ENCODE measurements around the gene SIN3A. TPM values are rescaled to one million over a fixed set of nuclear protein-coding genes. Genes with fewer than 3 reads are reported as not detected.
A peak's percentile ranks its signal among the peaks of the same experiment; 100 is the strongest.

The SIN3A gene
- total and polyA plus RNA-seq, 9 of the 15 experiments (the other 6 are each of a cell fraction or from before 2014, with no cell fraction given), result 11.1 to 70.3 (median 25.3) TPM

DNA sequence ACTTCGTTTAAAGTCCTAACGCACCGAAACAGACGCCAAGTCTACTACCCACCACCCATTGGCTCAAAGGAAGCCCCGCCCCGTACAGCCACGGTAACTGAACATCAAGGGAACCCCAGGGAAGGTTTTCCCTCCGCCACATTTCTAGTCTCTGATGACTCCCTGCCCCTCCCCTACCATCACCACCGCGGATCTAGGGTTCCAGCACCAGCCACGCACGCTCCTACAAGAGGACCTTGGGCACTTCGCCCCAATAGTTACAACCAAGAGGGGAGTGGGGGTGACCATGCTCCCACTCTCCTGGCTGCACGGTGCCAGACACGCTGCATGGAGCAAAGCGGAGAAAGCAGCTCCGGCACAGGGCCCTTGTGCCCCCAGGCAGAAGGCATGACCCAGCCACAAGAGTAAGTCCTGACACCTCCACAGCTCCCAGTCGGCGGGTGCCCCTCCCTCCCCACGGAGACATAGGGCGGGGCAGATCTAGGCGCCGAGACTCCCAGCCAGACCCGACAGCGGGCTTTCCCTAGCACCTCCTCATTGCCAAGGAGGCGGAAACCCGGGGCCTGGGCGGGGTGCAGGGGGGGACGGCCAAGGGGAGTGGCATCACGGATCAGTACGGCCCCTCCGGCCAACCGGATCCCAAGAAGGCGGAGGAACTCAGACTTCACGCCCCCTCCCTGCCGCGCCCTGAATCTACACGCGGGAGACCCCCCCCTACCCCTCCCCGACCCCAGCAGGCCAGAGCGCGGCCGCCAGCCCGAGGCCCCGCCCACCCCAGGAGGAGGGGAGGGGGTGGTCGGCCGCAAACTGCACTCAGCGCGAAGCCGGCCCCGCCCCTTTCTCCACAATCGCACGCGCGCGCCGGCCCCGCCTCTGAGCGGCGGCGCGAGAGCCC is 936 bp downstream of the SIN3A start (continued):
- TF ChIP-seq ZNF778 (CRISPR knock-in tag; IDR thresholded peaks at IDR 0.05), result no peak
- no peak for TF ChIP-seq DPF2 (IDR thresholded peaks at IDR 0.05)
- TF ChIP-seq FOXM1 (IDR thresholded peaks at IDR 0.05; ENCODE audit: low read depth), result no peak
- TF ChIP-seq FOXM1 (CRISPR knock-in tag; IDR thresholded peaks at IDR 0.05; ENCODE audit: low read depth), result no peak
- TF ChIP-seq, protein P1, sequence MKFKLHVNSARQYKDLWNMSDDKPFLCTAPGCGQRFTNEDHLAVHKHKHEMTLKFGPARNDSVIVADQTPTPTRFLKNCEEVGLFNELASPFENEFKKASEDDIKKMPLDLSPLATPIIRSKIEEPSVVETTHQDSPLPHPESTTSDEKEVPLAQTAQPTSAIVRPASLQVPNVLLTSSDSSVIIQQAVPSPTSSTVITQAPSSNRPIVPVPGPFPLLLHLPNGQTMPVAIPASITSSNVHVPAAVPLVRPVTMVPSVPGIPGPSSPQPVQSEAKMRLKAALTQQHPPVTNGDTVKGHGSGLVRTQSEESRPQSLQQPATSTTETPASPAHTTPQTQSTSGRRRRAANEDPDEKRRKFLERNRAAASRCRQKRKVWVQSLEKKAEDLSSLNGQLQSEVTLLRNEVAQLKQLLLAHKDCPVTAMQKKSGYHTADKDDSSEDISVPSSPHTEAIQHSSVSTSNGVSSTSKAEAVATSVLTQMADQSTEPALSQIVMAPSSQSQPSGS (CRISPR knock-in tag; IDR thresholded peaks at IDR 0.05), result no peak
- TF ChIP-seq, protein P2, sequence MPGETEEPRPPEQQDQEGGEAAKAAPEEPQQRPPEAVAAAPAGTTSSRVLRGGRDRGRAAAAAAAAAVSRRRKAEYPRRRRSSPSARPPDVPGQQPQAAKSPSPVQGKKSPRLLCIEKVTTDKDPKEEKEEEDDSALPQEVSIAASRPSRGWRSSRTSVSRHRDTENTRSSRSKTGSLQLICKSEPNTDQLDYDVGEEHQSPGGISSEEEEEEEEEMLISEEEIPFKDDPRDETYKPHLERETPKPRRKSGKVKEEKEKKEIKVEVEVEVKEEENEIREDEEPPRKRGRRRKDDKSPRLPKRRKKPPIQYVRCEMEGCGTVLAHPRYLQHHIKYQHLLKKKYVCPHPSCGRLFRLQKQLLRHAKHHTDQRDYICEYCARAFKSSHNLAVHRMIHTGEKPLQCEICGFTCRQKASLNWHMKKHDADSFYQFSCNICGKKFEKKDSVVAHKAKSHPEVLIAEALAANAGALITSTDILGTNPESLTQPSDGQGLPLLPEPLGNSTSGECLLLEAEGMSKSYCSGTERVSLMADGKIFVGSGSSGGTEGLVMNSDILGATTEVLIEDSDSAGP (CRISPR knock-in tag; IDR thresholded peaks at IDR 0.05), result peak; percentile 53; the same call in 1 of the 2 replicates
- 0 out of 2 replicates have a peak, but pooled peaks have one; percentile 68 for TF ChIP-seq HDGF (IDR thresholded peaks at IDR 0.05)
- no peak for TF ChIP-seq ZNF324 (CRISPR knock-in tag; IDR thresholded peaks at IDR 0.05)
- TF ChIP-seq ETV1 (tag; conservative IDR thresholded peaks at IDR 0.05; ENCODE audit: low read depth), result no peak
- TF ChIP-seq CTBP1 (IDR thresholded peaks at IDR 0.05; ENCODE audit: borderline replicate concordance), result no peak; the same call in none of the 2 replicates
- no peak for TF ChIP-seq SNAPC5 (CRISPR knock-in tag; IDR thresholded peaks at IDR 0.05)
- no peak for TF ChIP-seq CBFA2T3 (IDR thresholded peaks at IDR 0.05)
- peak; percentile 58; the same call in 1 of the 2 replicates for TF ChIP-seq KLF1 (tag; IDR thresholded peaks at IDR 0.05)
- TF ChIP-seq EGR1 (conservative IDR thresholded peaks at IDR 0.05), result no peak
- TF ChIP-seq JUNB (CRISPR knock-in tag; conservative IDR thresholded peaks at IDR 0.05), result no peak

All from K562 (cell line).